H1 (cell line): ENCODE data around the gene IQCK. TPM values are rescaled to one million over a fixed set of nuclear protein-coding genes. Genes with fewer than 3 reads are reported as not detected.

Source experiments
- JUND ChIP-seq: IDR thresholded peaks from 2 replicates; pipeline ENCODE4 v1.6.1; 2011; ENCODE audit warnings: mild to moderate bottlenecking, improper control_type of control experiment, low read length
- SAP30 ChIP-seq: fragments of 300-600 bp; sonication (generic); IDR thresholded peaks from 2 replicates; pipeline ENCODE4 v1.7.1; 2012; ENCODE audit warnings: low read length, moderate library complexity, mild to moderate bottlenecking, inconsistent platforms; ENCODE audit not compliant: insufficient read depth, insufficient replicate concordance
- SIRT6 ChIP-seq: IDR thresholded peaks from one replicate; pipeline ENCODE4 v1.7.1; 2012; ENCODE audit warnings: low read length, inconsistent platforms
- polyA plus RNA-seq, 7 experiments: library from polyadenylated mRNA; depleted of rRNA in 3 of 7; stranded (reverse) in 5 of 7; unstranded in 2 of 7; fragments of >200 nt in 5 of 7; fragments of 200-250 nt in 2 of 7; gene quantifications; 1 replicate in 5 of 7; 2 replicates in 1 of 7; 4 replicates in 1 of 7; pipeline versions ENCODE4 v1.2.1 to v1.2.3, GENCODE V29; 2011 to 2013; ENCODE audit warnings: missing spikeins in 2 of 7, mixed read lengths in 2 of 7
- total RNA-seq: library from RNA; stranded (reverse); fragmentation: NEBNext Ultra II Directional; extraction: Animal tissue kit (Norgen Biotek cat#: 25700); gene quantifications from 2 replicates; pipeline ENCODE4 v1.2.1, GENCODE V29; 2021

Gene IQCK
- total and polyA plus RNA-seq, 2 of the 8 experiments (the other 6 are each of a cell fraction or from before 2014, with no cell fraction given): 6.2 to 9.3 TPM

GRCh38 chr16:19687279-19687678 lies 30.8 kb upstream of the IQCK start (continued):
- TF ChIP-seq JUND (no peak), SAP30 (no peak), SIRT6 (no peak)
